ENCODE results near the gene DEDD. TPM values are rescaled to one million over a fixed set of nuclear protein-coding genes. Genes with fewer than 3 reads are reported as not detected.
A peak's percentile ranks its signal among the peaks of the same experiment; 100 is the strongest.

The DEDD gene
- total and polyA plus RNA-seq, 2 of the 4 experiments (the other 2 are of a cell fraction) = 40.2 to 47.9 TPM

GRCh38 chr1:161117759-161118581 lies 14.5 kb downstream of the DEDD start, which contains the start of the genes NIT1 and PFDN2:
Gene NIT1 (plus strand): TSS chr1:161118105. CDS start chr1:161118177, 72 bp downstream.
Gene PFDN2 (minus strand): TSS chr1:161118037. CDS start chr1:161118026, 11 bp downstream.
- Histone ChIP-seq H2BK15ac (ENCODE audit: low read depth, low read length) (no peak within 1 kb of the TSS), H3K27me3 (ENCODE audit: control insufficient read depth, insufficient read depth, low read length) (no peaks in the 10 kb centered on the region), H3K56ac (ENCODE audit: extremely low read depth, insufficient read depth, low read length) (peak within 1 kb of the TSS; percentile 78), H3K9me3 (ENCODE audit: control insufficient read depth, insufficient read depth, low read length) (no peaks in the 10 kb centered on the region), H4K91ac (ENCODE audit: insufficient read depth, low read depth, low read length) (peak within 1 kb of the TSS; percentile 88), H3K14ac (replicated peaks; ENCODE audit: low read depth, low read length) (peak within 1 kb of the TSS; percentile 94), H2BK20ac (ENCODE audit: low read depth, low read length) (peak within 1 kb of the TSS; percentile 11; the same call in 1 of the 2 replicates), H3K79me1 (ENCODE audit: low read depth in 1 of 2, low read length in 2 of 2) (peaks cover 27 to 84% of the 10 kb centered on the region in 2 experiments), H3K4me3 (ENCODE audit: insufficient read depth, low read depth, low read length) (peak within 1 kb of the TSS; percentile 87), H2BK120ac (ENCODE audit: low read depth, low read length) (peak within 1 kb of the TSS; percentile 66), H4K8ac (ENCODE audit: low read depth in 2 of 2, low read length in 2 of 2) (peak within 1 kb of the TSS; percentile 78 to 93), H3K36me3 (ENCODE audit: control insufficient read depth, insufficient read depth, low read length) (peaks cover 33% of the 10 kb centered on the region), H3K9ac (ENCODE audit: low read depth, low read length) (peak within 1 kb of the TSS; percentile 90), H2BK5ac (ENCODE audit: low read depth, low read length, poor library complexity, severe bottlenecking) (peak within 1 kb of the TSS; percentile 82), H3K18ac (ENCODE audit: low read depth, low read length) (peak within 1 kb of the TSS; percentile 5; the same call in 1 of the 2 replicates), H3K23ac (ENCODE audit: low read depth, low read length) (peak within 1 kb of the TSS; percentile 94), H2AK9ac (replicated peaks; ENCODE audit: low read depth, low read length, poor library complexity) (peak within 1 kb of the TSS; percentile 99), H4K5ac (ENCODE audit: low read depth, low read length) (peak within 1 kb of the TSS; percentile 41), H3K4me1 (ENCODE audit: control insufficient read depth, insufficient read depth, low read length) (peaks cover 16% of the 10 kb centered on the region), H2AFZ (replicated peaks; ENCODE audit: low read length, poor library complexity) (peak within 1 kb of the TSS; percentile 96), H3K27ac (ENCODE audit: insufficient read depth, low read length) (peak within 1 kb of the TSS; percentile 82), H3K4ac (ENCODE audit: low read depth, low read length) (peak within 1 kb of the TSS; percentile 95), H3K4me2 (ENCODE audit: low read depth, low read length) (peak within 1 kb of the TSS; percentile 88), H3K9me1 (ENCODE audit: insufficient read depth, low read length) (peaks cover 27% of the 10 kb centered on the region), H4K20me1 (ENCODE audit: insufficient read depth, low read length) (peaks cover 40% of the 10 kb centered on the region), H2AK5ac (ENCODE audit: low read depth, low read length) (peak within 1 kb of the TSS; percentile 97)
- ChIA-PET CTCF (interaction anchor here (0.9 to 1.4 kb wide), 2 partner anchors 17 to 125 kb away, joined by 3 read pairs; no protein-coding TSS in a partner anchor), POLR2A (ENCODE audit: unreplicated experiment) (interaction anchor here (1.4 kb wide), 1 partner anchor 15 kb away, joined by 9 read pairs; the partner anchor contains the start of gene DEDD)
- peak; percentile 87 for ATAC-seq (ENCODE audit: low read depth)
- BruUV-seq (replicated peaks) = no TSS peak
- dilution Hi-C loops (cut with HindIII; ENCODE audit: low sequenced_read_pairs, unreplicated experiment) (no loop called here), in situ Hi-C loops (cut with MboI; ENCODE audit: low sequenced_read_pairs) (no loop called here), intact Hi-C loops (cut with micrococcal nuclease) (loop anchor here (1.0 kb wide), 1 partner anchor 14 kb away; the partner anchor contains the start of gene DEDD)
- peak; percentile 85 for DNase-seq
- TF ChIP-seq, protein P1, sequence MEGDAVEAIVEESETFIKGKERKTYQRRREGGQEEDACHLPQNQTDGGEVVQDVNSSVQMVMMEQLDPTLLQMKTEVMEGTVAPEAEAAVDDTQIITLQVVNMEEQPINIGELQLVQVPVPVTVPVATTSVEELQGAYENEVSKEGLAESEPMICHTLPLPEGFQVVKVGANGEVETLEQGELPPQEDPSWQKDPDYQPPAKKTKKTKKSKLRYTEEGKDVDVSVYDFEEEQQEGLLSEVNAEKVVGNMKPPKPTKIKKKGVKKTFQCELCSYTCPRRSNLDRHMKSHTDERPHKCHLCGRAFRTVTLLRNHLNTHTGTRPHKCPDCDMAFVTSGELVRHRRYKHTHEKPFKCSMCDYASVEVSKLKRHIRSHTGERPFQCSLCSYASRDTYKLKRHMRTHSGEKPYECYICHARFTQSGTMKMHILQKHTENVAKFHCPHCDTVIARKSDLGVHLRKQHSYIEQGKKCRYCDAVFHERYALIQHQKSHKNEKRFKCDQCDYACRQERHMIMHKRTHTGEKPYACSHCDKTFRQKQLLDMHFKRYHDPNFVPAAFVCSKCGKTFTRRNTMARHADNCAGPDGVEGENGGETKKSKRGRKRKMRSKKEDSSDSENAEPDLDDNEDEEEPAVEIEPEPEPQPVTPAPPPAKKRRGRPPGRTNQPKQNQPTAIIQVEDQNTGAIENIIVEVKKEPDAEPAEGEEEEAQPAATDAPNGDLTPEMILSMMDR (conservative IDR thresholded peaks at IDR 0.05; ENCODE audit: low read depth, low read length) = no peak
- TF ChIP-seq MXI1 (IDR thresholded peaks at IDR 0.05; ENCODE audit: borderline replicate concordance, low read depth, low read length) = peak; percentile 78; the same call in 1 of the 2 replicates
- no peak for TF ChIP-seq RCOR1 (IDR thresholded peaks at IDR 0.05; ENCODE audit: insufficient replicate concordance, low read length)
- peak; percentile 94 for TF ChIP-seq POLR2A (IDR thresholded peaks at IDR 0.05; ENCODE audit: low read depth, low read length)
- peak; percentile 86; the same call in 1 of the 2 replicates for TF ChIP-seq MAZ (IDR thresholded peaks at IDR 0.05; ENCODE audit: borderline replicate concordance, low read depth, low read length)
- TF ChIP-seq RFX5 (IDR thresholded peaks at IDR 0.05; ENCODE audit: low read depth, low read length) = no peak
- TF ChIP-seq CEBPB (IDR thresholded peaks at IDR 0.05; ENCODE audit: low read depth, low read length) = peak; percentile 71
- TF ChIP-seq RAD21 (IDR thresholded peaks at IDR 0.05; ENCODE audit: low read length) = 0 out of 2 replicates have a peak, but pooled peaks have one; percentile 2
- WGBS, 2 experiments (ENCODE audit: extremely low coverage in 2 of 2, insufficient read length in 1 of 2) = 0% methylated on average over 25 of the region's 58 CpGs; no CpG with 5 or more reads in 1 of the 2 experiments
